SK-N-SH (cell line): ENCODE results near the gene C16orf92. TPM values are rescaled to one million over a fixed set of nuclear protein-coding genes. Genes with fewer than 3 reads are reported as not detected.

Source experiments
- CTCF ChIA-PET: fragments of 300-600, 350-600 bp; formaldehyde crosslinking; extraction: SDS; loops from one replicate; lab custom pipeline; 2021; lab: Yijun Ruan, JAX
- POLR2A ChIA-PET: fragments of 350-600 bp; sonication (Branson Sonifier 250); formaldehyde crosslinking; extraction: SDS; loops from one replicate; lab custom pipeline; 2020; ENCODE audit warnings: antibody characterized with exemption, inconsistent platforms; lab: Yijun Ruan, JAX
- DNase-seq: peaks from one replicate; pipeline ENCODE4 v3.0.0; 2012
- H2AFZ ChIP-seq: fragments of 200-600 bp; sonication (generic); 2 replicates; pipeline ENCODE4 v1.8.1; 2016; ENCODE audit warnings: antibody characterized with exemption, mild to moderate bottlenecking, low read depth
- H3F3A ChIP-seq: fragments of 200-600 bp; sonication (generic); replicated peaks from 2 replicates; pipeline ENCODE3; 2016; ENCODE audit warnings: antibody characterized with exemption, mild to moderate bottlenecking; ENCODE audit not compliant: insufficient read depth
- H3K27ac ChIP-seq, 2 experiments: fragments of 200-500 bp in 1 of 2; fragments of 200-600 bp in 1 of 2; sonication (Bioruptor generic) in 1 of 2; sonication (generic), shearing (Covaris generic) in 1 of 2; 2 replicates each; pipeline versions ENCODE4 v1.5.1 to v1.6.1; 2014 to 2016; ENCODE audit warnings: low read depth in 2 of 2, inconsistent platforms in 1 of 2, low read length in 1 of 2, mild to moderate bottlenecking in 1 of 2, mixed read lengths in 1 of 2
- H3K27me3 ChIP-seq: fragments of 200-600 bp; sonication (generic), shearing (Covaris generic); 2 replicates; pipeline ENCODE4 v1.6.1; 2016; ENCODE audit warnings: mixed run types; ENCODE audit not compliant: insufficient read depth
- H3K36me3 ChIP-seq, 2 experiments: fragments of 200-500 bp in 1 of 2; fragments of 200-600 bp in 1 of 2; sonication (Bioruptor generic) in 1 of 2; sonication (generic) in 1 of 2; replicated peaks in 1 of 2; 2 replicates each; pipeline versions ENCODE3 to v1.5.1; 2014 to 2016; ENCODE audit warnings: low read length in 1 of 2, mild to moderate bottlenecking in 1 of 2; ENCODE audit not compliant: insufficient read depth in 2 of 2, control insufficient read depth in 1 of 2
- H3K4me1 ChIP-seq, 2 experiments: fragments of 200-500 bp in 1 of 2; fragments of 200-600 bp in 1 of 2; sonication (Bioruptor generic) in 1 of 2; sonication (generic), shearing (Covaris generic) in 1 of 2; 2 replicates each; pipeline versions ENCODE4 v1.5.1 to v1.6.1; 2014 to 2016; ENCODE audit warnings: low read depth in 1 of 2, low read length in 1 of 2, mixed run types in 1 of 2; ENCODE audit not compliant: insufficient read depth in 2 of 2, control insufficient read depth in 1 of 2
- H3K4me2 ChIP-seq: fragments of 200-600 bp; sonication (generic), shearing (Covaris generic); 2 replicates; pipeline ENCODE4 v1.6.1; 2017; ENCODE audit warnings: mixed run types
- H3K4me3 ChIP-seq, 2 experiments: fragments of 200-500 bp in 1 of 2; fragments of 200-600 bp in 1 of 2; sonication (Bioruptor generic) in 1 of 2; sonication (generic), shearing (Covaris generic) in 1 of 2; 2 replicates each; pipeline versions ENCODE4 v1.5.1 to v1.8.1; 2014 to 2016; ENCODE audit warnings: low read depth in 2 of 2, inconsistent platforms in 1 of 2, low read length in 1 of 2, mild to moderate bottlenecking in 1 of 2, mixed read lengths in 1 of 2, moderate library complexity in 1 of 2
- H3K79me2 ChIP-seq: fragments of 200-600 bp; sonication (generic); 2 replicates; pipeline ENCODE4 v1.8.1; 2017; ENCODE audit warnings: mild to moderate bottlenecking; ENCODE audit not compliant: insufficient read depth
- H3K9ac ChIP-seq: fragments of 200-600 bp; sonication (generic); 2 replicates; pipeline ENCODE4 v1.6.1; 2017; ENCODE audit warnings: mixed run types
- H3K9me2 ChIP-seq: fragments of 200-600 bp; sonication (generic); 2 replicates; pipeline ENCODE4 v1.6.1; 2017; ENCODE audit warnings: mixed run types
- H3K9me3 ChIP-seq: fragments of 200-600 bp; sonication (generic); 2 replicates; pipeline ENCODE4 v1.6.1; 2017; ENCODE audit warnings: mixed run types, mild to moderate bottlenecking, moderate library complexity
- H4K20me1 ChIP-seq: fragments of 200-600 bp; sonication (generic); 2 replicates; pipeline ENCODE4 v1.6.1; 2017; ENCODE audit warnings: mild to moderate bottlenecking, mixed run types; ENCODE audit not compliant: insufficient read depth
- EP300 ChIP-seq, 2 experiments: IDR thresholded peaks; 2 replicates each; pipeline versions ENCODE4 v1.4.0 to v1.6.1; 2012; ENCODE audit warnings: borderline replicate concordance in 1 of 2, low read depth in 1 of 2, low read length in 1 of 2
- EZH2phosphoT487 ChIP-seq: fragments of 200-600 bp; sonication (generic); IDR thresholded peaks from 2 replicates; pipeline ENCODE4 v1.6.1; 2017; ENCODE audit warnings: low read depth, mixed run types, mild to moderate bottlenecking, antibody characterized with exemption, moderate library complexity, borderline replicate concordance
- FOSL2 ChIP-seq: IDR thresholded peaks from 2 replicates; pipeline ENCODE4 v1.4.0; 2012; ENCODE audit warnings: low read depth, mild to moderate bottlenecking, moderate library complexity, borderline replicate concordance
- FOXJ3 ChIP-seq: sonication (generic); formaldehyde crosslinking; IDR thresholded peaks from 2 replicates; pipeline ENCODE4 v1.5.1; 2020; ENCODE audit warnings: mild to moderate bottlenecking, missing genetic modification reagents
- FOXM1 ChIP-seq: IDR thresholded peaks from 2 replicates; pipeline ENCODE4 v1.4.0; 2012; ENCODE audit warnings: low read depth, mild to moderate bottlenecking
- GATA2 ChIP-seq: sonication (generic); formaldehyde crosslinking; IDR thresholded peaks from 2 replicates; pipeline ENCODE4 v1.5.0; 2020; ENCODE audit warnings: mild to moderate bottlenecking, missing genetic modification reagents
- JUND ChIP-seq: IDR thresholded peaks from 2 replicates; pipeline ENCODE4 v1.4.0; 2012
- MEF2A ChIP-seq: IDR thresholded peaks from 2 replicates; pipeline ENCODE4 v1.4.0; 2012; ENCODE audit warnings: low read depth, borderline replicate concordance
- MXI1 ChIP-seq: IDR thresholded peaks from 2 replicates; pipeline ENCODE4 v1.6.1; 2012; ENCODE audit warnings: mild to moderate bottlenecking, low read depth, low read length, improper control_type of control experiment
- NFIC ChIP-seq: IDR thresholded peaks from 2 replicates; pipeline ENCODE4 v1.4.0; 2012; ENCODE audit warnings: borderline replicate concordance
- RAD21 ChIP-seq: IDR thresholded peaks from 2 replicates; pipeline ENCODE4 v1.6.1; 2012; ENCODE audit warnings: mild to moderate bottlenecking, low read length
- RCOR1 ChIP-seq: fragments of 150-350 bp; IDR thresholded peaks from 2 replicates; pipeline ENCODE4 v1.6.1; 2017; ENCODE audit warnings: antibody characterized with exemption, low read length
- RFX5 ChIP-seq: IDR thresholded peaks from 2 replicates; pipeline ENCODE4 v1.6.1; 2012; ENCODE audit warnings: mild to moderate bottlenecking, improper control_type of control experiment, low read length
- SIN3A ChIP-seq: IDR thresholded peaks from 2 replicates; pipeline ENCODE4 v1.6.1; 2012; ENCODE audit warnings: low read depth, mild to moderate bottlenecking, low read length, moderate library complexity, borderline replicate concordance
- TCF12 ChIP-seq: IDR thresholded peaks from 2 replicates; pipeline ENCODE4 v1.4.0; 2012
- YY1 ChIP-seq: IDR thresholded peaks from 2 replicates; pipeline ENCODE4 v1.4.0; 2012; ENCODE audit warnings: low read depth, mild to moderate bottlenecking
- WGBS: methylation state at CpG from one replicate; pipeline ENCODE4 v1.1.6; 2017; ENCODE audit warnings: low lambda C conversion rate; 5-methylcytosine and 5-hydroxymethylcytosine counted together
- polyA plus RNA-seq, 3 experiments: library from polyadenylated mRNA; depleted of rRNA; stranded (reverse); fragments of >200 nt; gene quantifications; 2 replicates each; pipeline ENCODE4 v1.2.3, GENCODE V29; 2012
- TF ChIP-seq, protein P1 (sequence below): IDR thresholded peaks from 2 replicates; pipeline ENCODE4 v1.6.1; 2012; ENCODE audit warnings: mild to moderate bottlenecking, low read depth, low read length, moderate library complexity
- TF ChIP-seq, protein P2 (sequence below): IDR thresholded peaks from 2 replicates; pipeline ENCODE4; 2012
- TF ChIP-seq, protein P3 (sequence below): IDR thresholded peaks from 2 replicates; pipeline ENCODE4 v1.4.0; 2012; ENCODE audit warnings: low read depth, borderline replicate concordance

Gene C16orf92
- polyA plus RNA-seq, 1 of the 3 experiments (the other 2 are of a cell fraction) = not detected

DNA sequence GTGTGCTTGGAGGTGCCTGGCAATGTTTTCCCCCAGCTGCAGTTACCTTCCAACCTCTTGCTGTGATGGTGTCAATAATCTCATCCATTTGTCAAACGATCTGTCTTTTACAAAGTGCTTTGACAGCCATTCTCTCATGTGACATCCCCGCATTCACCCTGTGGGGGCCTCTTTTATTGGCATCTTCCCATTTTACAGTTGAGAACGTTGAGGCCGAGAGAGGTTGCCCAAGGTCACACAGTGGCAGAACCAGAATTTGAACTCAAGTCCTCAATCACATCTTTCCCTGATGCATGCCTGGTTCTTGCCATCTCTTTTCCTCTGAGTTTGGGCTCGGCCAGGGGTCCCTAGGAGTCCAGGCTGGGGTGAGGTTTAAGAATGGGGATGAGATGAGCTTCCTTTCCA lies 47.9 kb upstream of the C16orf92 start:
- Histone ChIP-seq H3K4me1 (peaks cover 20 to 25% of the 10 kb centered on the region in 2 experiments; a peak in 3 of 4 replicates), H3K79me2 (peaks cover 46% of the 10 kb centered on the region), H3K36me3 (peaks cover 14 to 37% of the 10 kb centered on the region in 2 experiments), H3K4me3 (peak overlapping the region; percentile 87 to 91), H3K27ac (no peak overlapping the region), H4K20me1 (peaks cover 38% of the 10 kb centered on the region), H3K9me2 (no peaks in the 10 kb centered on the region), H3F3A (peaks cover 11% of the 10 kb centered on the region), H3K9me3 (no peaks in the 10 kb centered on the region), H3K4me2 (peak overlapping the region; percentile 99), H2AFZ (no peak overlapping the region), H3K9ac (peak overlapping the region; percentile 82), H3K27me3 (no peaks in the 10 kb centered on the region)
- 66% methylated on average over 4 of the region's 5 CpGs for WGBS
- POLR2A ChIA-PET = interaction anchor here (1.9 kb wide), 1 partner anchor 11 kb away, joined by 7 read pairs; no protein-coding TSS in a partner anchor
- CTCF ChIA-PET = interaction anchor here (0.8 to 8.2 kb wide), 6 partner anchors 12 to 129 kb away, joined by 3 to 41 read pairs (median 4); partner anchors contain the start of gene TMEM219
- no peak for DNase-seq
- TF ChIP-seq MEF2A = no peak
- no peak for TF ChIP-seq TCF12
- TF ChIP-seq GATA2 = no peak
- TF ChIP-seq YY1 = no peak
- TF ChIP-seq, protein P1, sequence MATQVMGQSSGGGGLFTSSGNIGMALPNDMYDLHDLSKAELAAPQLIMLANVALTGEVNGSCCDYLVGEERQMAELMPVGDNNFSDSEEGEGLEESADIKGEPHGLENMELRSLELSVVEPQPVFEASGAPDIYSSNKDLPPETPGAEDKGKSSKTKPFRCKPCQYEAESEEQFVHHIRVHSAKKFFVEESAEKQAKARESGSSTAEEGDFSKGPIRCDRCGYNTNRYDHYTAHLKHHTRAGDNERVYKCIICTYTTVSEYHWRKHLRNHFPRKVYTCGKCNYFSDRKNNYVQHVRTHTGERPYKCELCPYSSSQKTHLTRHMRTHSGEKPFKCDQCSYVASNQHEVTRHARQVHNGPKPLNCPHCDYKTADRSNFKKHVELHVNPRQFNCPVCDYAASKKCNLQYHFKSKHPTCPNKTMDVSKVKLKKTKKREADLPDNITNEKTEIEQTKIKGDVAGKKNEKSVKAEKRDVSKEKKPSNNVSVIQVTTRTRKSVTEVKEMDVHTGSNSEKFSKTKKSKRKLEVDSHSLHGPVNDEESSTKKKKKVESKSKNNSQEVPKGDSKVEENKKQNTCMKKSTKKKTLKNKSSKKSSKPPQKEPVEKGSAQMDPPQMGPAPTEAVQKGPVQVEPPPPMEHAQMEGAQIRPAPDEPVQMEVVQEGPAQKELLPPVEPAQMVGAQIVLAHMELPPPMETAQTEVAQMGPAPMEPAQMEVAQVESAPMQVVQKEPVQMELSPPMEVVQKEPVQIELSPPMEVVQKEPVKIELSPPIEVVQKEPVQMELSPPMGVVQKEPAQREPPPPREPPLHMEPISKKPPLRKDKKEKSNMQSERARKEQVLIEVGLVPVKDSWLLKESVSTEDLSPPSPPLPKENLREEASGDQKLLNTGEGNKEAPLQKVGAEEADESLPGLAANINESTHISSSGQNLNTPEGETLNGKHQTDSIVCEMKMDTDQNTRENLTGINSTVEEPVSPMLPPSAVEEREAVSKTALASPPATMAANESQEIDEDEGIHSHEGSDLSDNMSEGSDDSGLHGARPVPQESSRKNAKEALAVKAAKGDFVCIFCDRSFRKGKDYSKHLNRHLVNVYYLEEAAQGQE = no peak
- TF ChIP-seq FOSL2 = no peak
- TF ChIP-seq FOXM1 = no peak
- TF ChIP-seq FOXJ3 (CRISPR knock-in tag) = no peak
- TF ChIP-seq, protein P2, sequence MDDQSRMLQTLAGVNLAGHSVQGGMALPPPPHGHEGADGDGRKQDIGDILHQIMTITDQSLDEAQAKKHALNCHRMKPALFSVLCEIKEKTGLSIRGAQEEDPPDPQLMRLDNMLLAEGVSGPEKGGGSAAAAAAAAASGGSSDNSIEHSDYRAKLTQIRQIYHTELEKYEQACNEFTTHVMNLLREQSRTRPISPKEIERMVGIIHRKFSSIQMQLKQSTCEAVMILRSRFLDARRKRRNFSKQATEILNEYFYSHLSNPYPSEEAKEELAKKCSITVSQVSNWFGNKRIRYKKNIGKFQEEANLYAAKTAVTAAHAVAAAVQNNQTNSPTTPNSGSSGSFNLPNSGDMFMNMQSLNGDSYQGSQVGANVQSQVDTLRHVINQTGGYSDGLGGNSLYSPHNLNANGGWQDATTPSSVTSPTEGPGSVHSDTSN = no peak
- TF ChIP-seq RAD21 = no peak
- TF ChIP-seq RCOR1 = no peak
- TF ChIP-seq, all 33 proteins: peak for 0

DNA sequence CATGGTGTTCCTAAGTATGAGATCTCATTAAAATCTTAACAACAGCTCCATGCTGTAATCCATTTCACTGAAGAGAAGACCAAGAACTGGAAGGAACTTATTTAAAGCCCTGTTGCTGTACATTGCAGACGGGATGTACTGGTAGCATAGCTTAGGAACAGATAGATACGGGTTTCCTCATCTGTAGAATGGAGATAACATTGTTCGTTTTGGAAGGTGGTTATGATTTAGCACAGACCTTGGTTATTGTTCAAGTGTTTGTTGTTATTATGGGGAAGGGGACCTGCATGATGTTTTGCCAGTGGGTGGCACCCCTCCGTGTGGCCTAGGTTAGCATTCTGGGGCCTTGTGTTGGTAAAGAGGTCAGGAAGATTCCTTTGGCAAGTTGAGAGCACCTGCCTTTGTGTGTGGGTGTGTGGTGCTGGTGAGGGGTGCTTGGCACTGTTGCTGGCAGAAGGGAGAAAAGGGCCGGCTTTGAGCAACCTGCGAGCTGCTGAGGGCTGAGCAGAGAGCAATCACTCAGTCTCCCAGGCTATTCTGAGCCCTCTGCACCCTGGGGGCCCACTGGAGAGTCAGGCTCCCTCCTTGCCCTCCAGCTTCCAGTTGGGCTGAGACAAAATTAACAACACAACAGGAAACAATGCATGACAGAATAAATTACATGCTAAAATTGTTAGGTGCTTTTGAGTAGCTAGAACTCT lies 47.0 kb upstream of the C16orf92 start:
- Histone ChIP-seq H3F3A (peaks cover 11% of the 10 kb centered on the region), H3K79me2 (peaks cover 46% of the 10 kb centered on the region), H3K9me2 (no peaks in the 10 kb centered on the region)
- TF ChIP-seq FOXM1 (no peak), JUND (no peak), MXI1 (no peak), FOXJ3 (CRISPR knock-in tag) (no peak), SIN3A (no peak), TCF12 (no peak), NFIC (no peak), RFX5 (no peak), EP300 (IDR thresholded peaks at IDR 0.05; ENCODE audit: borderline replicate concordance in 1 of 2, low read depth in 1 of 2, low read length in 1 of 2) (no peak), FOSL2 (no peak), YY1 (no peak), EZH2phosphoT487 (no peak)
- TF ChIP-seq, protein P2 = no peak
- TF ChIP-seq, protein P3, sequence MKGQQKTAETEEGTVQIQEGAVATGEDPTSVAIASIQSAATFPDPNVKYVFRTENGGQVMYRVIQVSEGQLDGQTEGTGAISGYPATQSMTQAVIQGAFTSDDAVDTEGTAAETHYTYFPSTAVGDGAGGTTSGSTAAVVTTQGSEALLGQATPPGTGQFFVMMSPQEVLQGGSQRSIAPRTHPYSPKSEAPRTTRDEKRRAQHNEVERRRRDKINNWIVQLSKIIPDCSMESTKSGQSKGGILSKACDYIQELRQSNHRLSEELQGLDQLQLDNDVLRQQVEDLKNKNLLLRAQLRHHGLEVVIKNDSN = no peak

More for the DNA sequence above, 47.0 kb upstream of the C16orf92 start:
- Histone ChIP-seq H4K20me1 (peaks cover 38% of the 10 kb centered on the region), H3K4me2 (peak overlapping the region; percentile 99), H2AFZ (no peak overlapping the region), H3K27ac (no peak overlapping the region), H3K4me1 (peaks cover 20 to 25% of the 10 kb centered on the region in 2 experiments; a peak in 3 of 4 replicates), H3K9me3 (no peaks in the 10 kb centered on the region), H3K27me3 (no peaks in the 10 kb centered on the region), H3K9ac (peak overlapping the region; percentile 82), H3K36me3 (peaks cover 16 to 45% of the 10 kb centered on the region in 2 experiments), H3K4me3 (peak overlapping the region; percentile 87 to 91)
- DNase-seq = no peak
- ChIA-PET POLR2A (interaction anchor here (0.7 to 1.9 kb wide), 3 partner anchors 11 to 19 kb away, joined by 3 to 7 read pairs (median 3); partner anchors contain the start of genes HIRIP3 and TMEM219), CTCF (interaction anchor here (0.8 to 8.2 kb wide), 6 partner anchors 11 to 76 kb away, joined by 3 to 41 read pairs (median 4); partner anchors contain the start of gene SEZ6L2)
- WGBS = 48% methylated on average over 6 of the region's 6 CpGs
